Measurements from ENCODE around the gene IL3RA. TPM values are rescaled to one million over a fixed set of nuclear protein-coding genes. Genes with fewer than 3 reads are reported as not detected.

The IL3RA gene
- total RNA-seq, 1 experiment from 2014 or later: 0.49 TPM

GRCh38 chrX:1323315-1323714 lies 13.3 kb upstream of the IL3RA start:
- CTCF ChIA-PET: no interaction called here
- H3K4me3 ChIP-seq (ENCODE audit: low read depth, low read length, poor library complexity, severe bottlenecking): no peak overlapping the region
- H3K36me3 ChIP-seq (ENCODE audit: insufficient read depth, low read length, poor library complexity, severe bottlenecking): no peaks in the 10 kb centered on the region
- H3K27me3 ChIP-seq (replicated peaks; ENCODE audit: insufficient read depth, low read depth, low read length, poor library complexity): no peaks in the 10 kb centered on the region
- DNase-seq (ENCODE audit: low spot score): peak; percentile 57
- H3K9me3 ChIP-seq (ENCODE audit: low read depth, low read length, poor library complexity, severe bottlenecking): no peaks in the 10 kb centered on the region
- H3K27ac ChIP-seq (ENCODE audit: low read depth, low read length, poor library complexity, severe bottlenecking): no peak overlapping the region
- BruUV-seq (replicated peaks): no TSS peak
- intact Hi-C loops (cut with micrococcal nuclease; ENCODE audit: unreplicated experiment): no loop called here
- TF ChIP-seq, protein P1, sequence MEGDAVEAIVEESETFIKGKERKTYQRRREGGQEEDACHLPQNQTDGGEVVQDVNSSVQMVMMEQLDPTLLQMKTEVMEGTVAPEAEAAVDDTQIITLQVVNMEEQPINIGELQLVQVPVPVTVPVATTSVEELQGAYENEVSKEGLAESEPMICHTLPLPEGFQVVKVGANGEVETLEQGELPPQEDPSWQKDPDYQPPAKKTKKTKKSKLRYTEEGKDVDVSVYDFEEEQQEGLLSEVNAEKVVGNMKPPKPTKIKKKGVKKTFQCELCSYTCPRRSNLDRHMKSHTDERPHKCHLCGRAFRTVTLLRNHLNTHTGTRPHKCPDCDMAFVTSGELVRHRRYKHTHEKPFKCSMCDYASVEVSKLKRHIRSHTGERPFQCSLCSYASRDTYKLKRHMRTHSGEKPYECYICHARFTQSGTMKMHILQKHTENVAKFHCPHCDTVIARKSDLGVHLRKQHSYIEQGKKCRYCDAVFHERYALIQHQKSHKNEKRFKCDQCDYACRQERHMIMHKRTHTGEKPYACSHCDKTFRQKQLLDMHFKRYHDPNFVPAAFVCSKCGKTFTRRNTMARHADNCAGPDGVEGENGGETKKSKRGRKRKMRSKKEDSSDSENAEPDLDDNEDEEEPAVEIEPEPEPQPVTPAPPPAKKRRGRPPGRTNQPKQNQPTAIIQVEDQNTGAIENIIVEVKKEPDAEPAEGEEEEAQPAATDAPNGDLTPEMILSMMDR (conservative IDR thresholded peaks at IDR 0.05; ENCODE audit: low read depth, low read length): peak; percentile 58
- no peak for TF ChIP-seq EZH2 (IDR thresholded peaks at IDR 0.05; ENCODE audit: borderline replicate concordance, low read depth, low read length, poor library complexity, severe bottlenecking)
- H3K4me1 ChIP-seq (ENCODE audit: insufficient read depth, low read length, poor library complexity, severe bottlenecking): no peaks in the 10 kb centered on the region
- POLR2A ChIA-PET (ENCODE audit: low non-redundant PET): no interaction called here

DNA sequence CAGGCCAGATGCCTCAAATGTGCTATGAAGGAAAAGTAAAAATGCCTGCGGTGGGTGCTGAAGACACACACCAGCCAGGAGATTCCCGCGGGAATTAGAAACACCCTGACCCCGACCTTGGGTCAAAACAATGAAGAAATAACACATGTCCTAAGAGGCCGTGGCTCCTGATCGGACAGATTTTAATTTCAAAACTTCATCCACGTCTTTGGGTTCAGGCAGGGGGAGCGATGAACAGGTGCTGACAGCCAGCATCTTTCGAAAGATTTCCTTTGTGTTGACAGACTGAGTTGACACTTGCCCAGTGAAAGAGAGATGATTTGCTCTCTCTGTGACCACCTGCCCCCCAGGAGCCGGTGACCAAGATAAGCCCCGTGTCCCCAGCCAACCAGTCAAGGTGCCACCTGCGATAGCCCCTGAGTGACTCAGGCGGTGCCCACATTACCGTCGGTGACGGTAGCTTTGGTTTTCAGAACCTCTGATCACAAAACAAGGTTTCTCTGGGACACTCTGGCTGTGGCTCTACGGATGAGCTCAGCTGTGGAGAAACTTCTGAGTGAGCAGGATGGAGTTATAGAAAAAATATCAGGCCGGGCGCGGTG lies 11.0 kb upstream of the IL3RA start:
- H3K27me3 ChIP-seq (replicated peaks; ENCODE audit: insufficient read depth, low read depth, low read length, poor library complexity): no peaks in the 10 kb centered on the region
- H3K9me3 ChIP-seq (ENCODE audit: low read depth, low read length, poor library complexity, severe bottlenecking): no peaks in the 10 kb centered on the region
- CTCF ChIA-PET: no interaction called here
- H3K4me3 ChIP-seq (ENCODE audit: low read depth, low read length, poor library complexity, severe bottlenecking): no peak overlapping the region
- POLR2A ChIA-PET (ENCODE audit: low non-redundant PET): no interaction called here
- no peaks in the 10 kb centered on the region for H3K4me1 ChIP-seq (ENCODE audit: insufficient read depth, low read length, poor library complexity, severe bottlenecking)
- H3K36me3 ChIP-seq (ENCODE audit: insufficient read depth, low read length, poor library complexity, severe bottlenecking): no peaks in the 10 kb centered on the region
- no peak overlapping the region for H3K27ac ChIP-seq (ENCODE audit: low read depth, low read length, poor library complexity, severe bottlenecking)
- BruUV-seq (replicated peaks): no TSS peak
- DNase-seq (ENCODE audit: low spot score): no peak
- intact Hi-C loops (cut with micrococcal nuclease; ENCODE audit: unreplicated experiment): no loop called here
- TF ChIP-seq, protein P1 (conservative IDR thresholded peaks at IDR 0.05; ENCODE audit: low read depth, low read length): no peak
- TF ChIP-seq EZH2 (IDR thresholded peaks at IDR 0.05; ENCODE audit: borderline replicate concordance, low read depth, low read length, poor library complexity, severe bottlenecking): no peak

DNA sequence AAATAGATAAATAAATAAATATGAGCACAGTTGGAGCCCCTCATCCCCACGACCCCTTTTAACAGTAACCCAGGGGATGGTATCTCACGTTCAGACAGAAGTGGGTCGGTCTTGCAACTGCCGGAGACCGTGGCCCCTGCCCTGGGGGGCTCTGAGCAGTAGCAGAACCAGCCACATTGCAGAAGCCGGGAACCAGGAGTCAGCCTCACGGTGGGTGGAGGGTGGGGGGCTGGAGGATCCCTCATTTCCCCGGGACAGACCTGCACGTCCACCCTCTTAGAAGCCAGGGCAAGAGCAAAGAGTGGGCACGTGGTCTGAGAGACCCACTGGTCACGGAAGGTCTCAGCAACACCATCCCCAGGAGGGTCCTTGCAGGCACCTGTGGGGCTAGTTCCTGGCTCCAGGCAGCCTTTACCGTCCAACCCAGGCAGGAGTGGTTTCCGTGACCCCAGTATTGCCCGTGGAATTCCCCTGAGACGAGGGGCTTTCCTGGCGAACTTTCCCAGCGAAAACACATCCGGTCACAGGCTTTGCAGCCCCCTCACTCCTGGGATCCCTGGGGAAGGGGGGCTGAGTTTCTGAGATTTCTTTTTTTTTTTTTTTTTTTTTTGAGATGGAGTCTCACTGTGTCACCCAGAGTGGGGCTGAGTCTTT lies 8.8 kb upstream of the IL3RA start:
- TF ChIP-seq, protein P1 (conservative IDR thresholded peaks at IDR 0.05; ENCODE audit: low read depth, low read length): no peak
- no peak for TF ChIP-seq EZH2 (IDR thresholded peaks at IDR 0.05; ENCODE audit: borderline replicate concordance, low read depth, low read length, poor library complexity, severe bottlenecking)
- Histone ChIP-seq H3K9me3 (ENCODE audit: low read depth, low read length, poor library complexity, severe bottlenecking) (no peaks in the 10 kb centered on the region), H3K36me3 (ENCODE audit: insufficient read depth, low read length, poor library complexity, severe bottlenecking) (no peaks in the 10 kb centered on the region), H3K4me3 (ENCODE audit: low read depth, low read length, poor library complexity, severe bottlenecking) (no peak overlapping the region), H3K4me1 (ENCODE audit: insufficient read depth, low read length, poor library complexity, severe bottlenecking) (no peaks in the 10 kb centered on the region), H3K27me3 (replicated peaks; ENCODE audit: insufficient read depth, low read depth, low read length, poor library complexity) (no peaks in the 10 kb centered on the region), H3K27ac (ENCODE audit: low read depth, low read length, poor library complexity, severe bottlenecking) (no peak overlapping the region)
- CTCF ChIA-PET: no interaction called here
- intact Hi-C loops (cut with micrococcal nuclease; ENCODE audit: unreplicated experiment): no loop called here
- DNase-seq (ENCODE audit: low spot score): no peak
- no TSS peak for BruUV-seq (replicated peaks)
- POLR2A ChIA-PET (ENCODE audit: low non-redundant PET): no interaction called here

All from A673 (cell line).